ENCODE data around the gene GRAMD1C. TPM values are rescaled to one million over a fixed set of nuclear protein-coding genes. Genes with fewer than 3 reads are reported as not detected.

Gene GRAMD1C
- polyA plus RNA-seq, 3 donors from 2014 or later: 0.45 to 0.93 (median 0.71) TPM

- Mint-ChIP-seq H3K27ac (peak overlapping the region in 4 of 6 donors; percentile 19 to 79 (median 64)), H3K4me3 (peak overlapping the region; percentile 86 to 93 (median 87)), H3K4me1 (peaks cover 10 to 24% of the 10 kb centered on the region in 2 donors), H3K27me3 (ENCODE audit: low read depth in 3 of 3) (peaks cover 7 to 21% (median 15%) of the 10 kb centered on the region in 3 donors), H3K9me3 (no peaks in the 10 kb centered on the region), H3K36me3 (no peaks in the 10 kb centered on the region)
- DNase-seq: no peak
Measured at GRCh38 chr3:113946831-113947230, 108.2 kb downstream of the GRAMD1C start.

GRCh38 chr3:113947372-113948014 is 108.9 kb downstream of the GRAMD1C start, which contains the start of gene ZDHHC23:
TSS of gene ZDHHC23 (plus strand) at chr3:113948013. CDS start at chr3:113948803, 790 bp downstream.
- DNase-seq: peak; percentile 72 to 73 (median 73)
- Mint-ChIP-seq H3K36me3 (peaks cover 0 to 5% (median 0%) of the 10 kb centered on the region in 3 donors), H3K4me1 (peaks cover 10 to 24% of the 10 kb centered on the region in 2 donors), H3K9me3 (no peaks in the 10 kb centered on the region), H3K27me3 (ENCODE audit: low read depth in 3 of 3) (peaks cover 7 to 21% (median 15%) of the 10 kb centered on the region in 3 donors), H3K27ac (peak within 1 kb of the TSS in 5 of 6 donors; percentile 63 to 79 (median 65)), H3K4me3 (peak within 1 kb of the TSS; percentile 86 to 93 (median 87))

GRCh38 chr3:113948015-113948917 is 109.7 kb downstream of the GRAMD1C start:
- DNase-seq: peak; percentile 30 to 40 (median 39)
- Mint-ChIP-seq H3K27me3 (ENCODE audit: low read depth in 3 of 3) (peaks cover 2 to 18% (median 15%) of the 10 kb centered on the region in 3 donors), H3K9me3 (no peaks in the 10 kb centered on the region), H3K36me3 (peaks cover 0 to 5% (median 0%) of the 10 kb centered on the region in 3 donors), H3K27ac (peak overlapping the region in 4 of 6 donors; percentile 14 to 63 (median 25)), H3K4me1 (peaks cover 10 to 24% of the 10 kb centered on the region in 2 donors), H3K4me3 (peak overlapping the region; percentile 64 to 77 (median 69))

- no peaks in the 10 kb centered on the region for H3K9me3 Mint-ChIP-seq
- no peak overlapping the region for H3K4me3 Mint-ChIP-seq
- peaks cover 0 to 7% (median 7%) of the 10 kb centered on the region in 3 donors for H3K27me3 Mint-ChIP-seq (ENCODE audit: low read depth in 3 of 3)
- H3K36me3 Mint-ChIP-seq: peaks cover 0 to 5% (median 0%) of the 10 kb centered on the region in 3 donors
- DNase-seq: no peak
- no peak overlapping the region for H3K27ac Mint-ChIP-seq
- peaks cover 9 to 19% of the 10 kb centered on the region in 2 donors for H3K4me1 Mint-ChIP-seq
Measured at GRCh38 chr3:113952921-113953320, 114.3 kb downstream of the GRAMD1C start.

GRCh38 chr3:113953677-113954076 is 115.1 kb downstream of the GRAMD1C start:
- peaks cover 0 to 7% (median 6%) of the 10 kb centered on the region in 3 donors for H3K27me3 Mint-ChIP-seq (ENCODE audit: low read depth in 3 of 3)
- no peak for DNase-seq
- peaks cover 7 to 16% of the 10 kb centered on the region in 2 donors for H3K4me1 Mint-ChIP-seq
- no peak overlapping the region for H3K4me3 Mint-ChIP-seq
- H3K27ac Mint-ChIP-seq: no peak overlapping the region
- peaks cover 0 to 5% (median under 1%) of the 10 kb centered on the region in 3 donors for H3K36me3 Mint-ChIP-seq
- H3K9me3 Mint-ChIP-seq: no peaks in the 10 kb centered on the region

- peaks cover 3 to 11% of the 10 kb centered on the region in 2 donors for H3K4me1 Mint-ChIP-seq
- peaks cover 0 to 5% (median 5%) of the 10 kb centered on the region in 3 donors for H3K36me3 Mint-ChIP-seq
- no peak for DNase-seq
- H3K27me3 Mint-ChIP-seq (ENCODE audit: low read depth in 3 of 3): peaks cover 1 to 3% (median 2%) of the 10 kb centered on the region in 3 donors
- no peak overlapping the region for H3K27ac Mint-ChIP-seq
- no peak overlapping the region for H3K4me3 Mint-ChIP-seq
- no peaks in the 10 kb centered on the region for H3K9me3 Mint-ChIP-seq
Measured at GRCh38 chr3:113954091-113954685, 115.6 kb downstream of the GRAMD1C start.

GRCh38 chr3:113963879-113964278 is 125.3 kb downstream of the GRAMD1C start:
- Mint-ChIP-seq H3K27ac (no peak overlapping the region), H3K4me3 (no peak overlapping the region)

GRCh38 chr3:113966172-113966571 is 127.6 kb downstream of the GRAMD1C start:
- H3K4me3 Mint-ChIP-seq: no peak overlapping the region
- no peak for DNase-seq
- H3K9me3 Mint-ChIP-seq: peaks cover 0 to under 1% (median 0%) of the 10 kb centered on the region in 6 donors
- H3K27me3 Mint-ChIP-seq (ENCODE audit: low read depth in 3 of 3): peaks cover 0 to 2% (median 0%) of the 10 kb centered on the region in 3 donors
- H3K27ac Mint-ChIP-seq: no peak overlapping the region
- H3K4me1 Mint-ChIP-seq: no peaks in the 10 kb centered on the region
- H3K36me3 Mint-ChIP-seq: peaks cover 3 to 9% (median 8%) of the 10 kb centered on the region in 3 donors

More at GRCh38 chr3:113963879-113964278, 125.3 kb downstream of the GRAMD1C start:
- DNase-seq: no peak
- peaks cover 3 to 24% (median 19%) of the 10 kb centered on the region in 3 donors for H3K36me3 Mint-ChIP-seq
- peaks cover 0 to 2% (median under 1%) of the 10 kb centered on the region in 3 donors for H3K27me3 Mint-ChIP-seq (ENCODE audit: low read depth in 3 of 3)
- no peaks in the 10 kb centered on the region for H3K4me1 Mint-ChIP-seq
- no peaks in the 10 kb centered on the region for H3K9me3 Mint-ChIP-seq

GRCh38 chr3:113968986-113969385 is 130.4 kb downstream of the GRAMD1C start:
- H3K36me3 Mint-ChIP-seq: peaks cover 17 to 23% (median 19%) of the 10 kb centered on the region in 3 donors
- no peak overlapping the region for H3K27ac Mint-ChIP-seq
- H3K4me1 Mint-ChIP-seq: no peaks in the 10 kb centered on the region
- DNase-seq: no peak
- H3K9me3 Mint-ChIP-seq: peaks cover 6 to 27% (median 19%) of the 10 kb centered on the region in 6 donors
- H3K4me3 Mint-ChIP-seq: no peak overlapping the region
- peaks cover 0 to 3% (median 2%) of the 10 kb centered on the region in 3 donors for H3K27me3 Mint-ChIP-seq (ENCODE audit: low read depth in 3 of 3)

GRCh38 chr3:113977822-113978221 is 139.2 kb downstream of the GRAMD1C start:
- Mint-ChIP-seq H3K36me3 (peaks cover 32 to 59% (median 40%) of the 10 kb centered on the region in 3 donors), H3K9me3 (peaks cover 14 to 22% (median 20%) of the 10 kb centered on the region in 6 donors), H3K4me1 (no peaks in the 10 kb centered on the region), H3K27me3 (ENCODE audit: low read depth in 3 of 3) (no peaks in the 10 kb centered on the region), H3K4me3 (no peak overlapping the region), H3K27ac (no peak overlapping the region)
- DNase-seq: no peak

- Mint-ChIP-seq H3K9me3 (peaks cover 0 to under 1% (median under 1%) of the 10 kb centered on the region in 6 donors), H3K4me3 (no peak overlapping the region), H3K27ac (no peak overlapping the region), H3K4me1 (no peaks in the 10 kb centered on the region), H3K36me3 (peaks cover 20 to 56% (median 34%) of the 10 kb centered on the region in 3 donors), H3K27me3 (ENCODE audit: low read depth in 3 of 3) (no peaks in the 10 kb centered on the region)
- DNase-seq: no peak
Measured at GRCh38 chr3:113979916-113980315, 141.3 kb downstream of the GRAMD1C start.

- no peak for DNase-seq
- Mint-ChIP-seq H3K4me1 (no peaks in the 10 kb centered on the region), H3K4me3 (no peak overlapping the region), H3K9me3 (no peaks in the 10 kb centered on the region), H3K27me3 (ENCODE audit: low read depth in 3 of 3) (no peaks in the 10 kb centered on the region), H3K27ac (no peak overlapping the region), H3K36me3 (peaks cover 20 to 51% (median 36%) of the 10 kb centered on the region in 3 donors)
Measured at GRCh38 chr3:113981803-113982202, 143.2 kb downstream of the GRAMD1C start.

GRCh38 chr3:113983544-113983943 is 145.0 kb downstream of the GRAMD1C start:
- H3K4me3 Mint-ChIP-seq: no peak overlapping the region
- no peaks in the 10 kb centered on the region for H3K4me1 Mint-ChIP-seq

More at GRCh38 chr3:113983544-113983943, 145.0 kb downstream of the GRAMD1C start:
- Mint-ChIP-seq H3K27me3 (ENCODE audit: low read depth in 3 of 3) (no peaks in the 10 kb centered on the region), H3K36me3 (peaks cover 15 to 37% (median 36%) of the 10 kb centered on the region in 3 donors), H3K9me3 (no peaks in the 10 kb centered on the region), H3K27ac (no peak overlapping the region)
- no peak for DNase-seq

All from immature natural killer cell (primary cell).